ENCODE results near the gene THAP3. TPM values are rescaled to one million over a fixed set of nuclear protein-coding genes. Genes with fewer than 3 reads are reported as not detected.
A peak's percentile ranks its signal among the peaks of the same experiment; 100 is the strongest.

THAP3 gene
- total and polyA plus RNA-seq, 9 of the 15 experiments (the other 6 are each of a cell fraction or from before 2014, with no cell fraction given): 1.9 to 31.2 (median 18.2) TPM

DNA sequence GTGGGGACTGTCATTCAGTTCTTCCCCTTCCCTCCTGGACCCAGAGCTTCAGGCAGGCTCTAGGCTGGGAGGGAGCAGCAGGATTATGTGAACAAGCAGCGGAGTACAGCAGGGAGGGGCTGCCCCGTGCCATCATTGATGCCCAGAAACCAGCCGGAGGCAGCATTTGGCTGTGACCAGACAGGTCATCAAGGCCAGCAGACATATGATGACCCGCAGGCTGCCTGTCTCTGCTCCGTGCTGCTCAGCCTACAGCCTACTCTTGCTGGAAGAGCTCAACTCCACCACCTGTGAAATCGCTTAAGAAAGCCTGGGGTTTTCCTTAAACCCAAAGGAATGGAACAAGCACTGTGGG, 26.9 kb upstream of the THAP3 start:
- Histone ChIP-seq H3K27ac (ENCODE audit: extremely low read depth, low read depth, low read length) (no peak overlapping the region), H4K20me1 (replicated peaks; ENCODE audit: control insufficient read depth, insufficient read depth, low read length) (peaks cover 57% of the 10 kb centered on the region), H3K9me3 (replicated peaks; ENCODE audit: control insufficient read depth, insufficient read depth, low read depth, low read length) (no peaks in the 10 kb centered on the region), H3K4me3 (no peak overlapping the region), H3K4me2 (ENCODE audit: insufficient read depth, low read length) (no peak overlapping the region), H3K79me2 (ENCODE audit: control insufficient read depth, insufficient read depth, low read length) (peaks cover 78% of the 10 kb centered on the region), H3K9ac (ENCODE audit: insufficient read depth in 1 of 2, low read depth in 2 of 2, low read length in 2 of 2) (peak overlapping the region in 1 of 2 experiments; percentile 60; a peak in 2 of 4 replicates), H3K27me3 (ENCODE audit: control insufficient read depth in 2 of 2, insufficient read depth in 2 of 2, low read length in 2 of 2) (no peaks in the 10 kb centered on the region), H3K9me1 (ENCODE audit: control insufficient read depth, insufficient read depth, low read length) (peaks cover 23% of the 10 kb centered on the region), H3K4me1 (replicated peaks in 1 of 2; ENCODE audit: control insufficient read depth in 2 of 2, insufficient read depth in 2 of 2, low read length in 2 of 2) (peaks cover 23 to 55% of the 10 kb centered on the region in 2 experiments), H2AFZ (ENCODE audit: low read depth, low read length) (no peak overlapping the region), H3K36me3 (ENCODE audit: control insufficient read depth, insufficient read depth, low read length) (peaks cover 79% of the 10 kb centered on the region)
- no TSS peak for BruUV-seq (replicated peaks)
- FAIRE-seq (no peak), DNase-seq (ENCODE audit: extremely low read depth in 1 of 4, low spot score in 3 of 4) (no peak), ATAC-seq (no peak)
- intact Hi-C loops (cut with micrococcal nuclease) (no loop called here), in situ Hi-C loops (cut with MboI) (no loop called here)
- TF ChIP-seq FOXA3 (CRISPR knock-in tag; conservative IDR thresholded peaks at IDR 0.05 in 1 of 2, IDR thresholded peaks at IDR 0.05 in 1 of 2): 0 out of 4 replicates have a peak, but pooled peaks of 1 of the 2 experiments have one; percentile 48
- no peak for TF ChIP-seq ZNF354B (CRISPR knock-in tag; IDR thresholded peaks at IDR 0.05)
- CTCF ChIA-PET (ENCODE audit: low intra/inter-chr PET ratio): no interaction called here
- POLR2A ChIA-PET: interaction anchor here (0.6 to 10.7 kb wide), 6 partner anchors 12 to 336 kb away, joined by 3 to 221 read pairs (median 3); partner anchors contain the start of gene ZBTB48
- 93% methylated on average over 5 of the region's 6 CpGs for WGBS (ENCODE audit: insufficient coverage, low coverage, missing lambda C conversion rate)

DNA sequence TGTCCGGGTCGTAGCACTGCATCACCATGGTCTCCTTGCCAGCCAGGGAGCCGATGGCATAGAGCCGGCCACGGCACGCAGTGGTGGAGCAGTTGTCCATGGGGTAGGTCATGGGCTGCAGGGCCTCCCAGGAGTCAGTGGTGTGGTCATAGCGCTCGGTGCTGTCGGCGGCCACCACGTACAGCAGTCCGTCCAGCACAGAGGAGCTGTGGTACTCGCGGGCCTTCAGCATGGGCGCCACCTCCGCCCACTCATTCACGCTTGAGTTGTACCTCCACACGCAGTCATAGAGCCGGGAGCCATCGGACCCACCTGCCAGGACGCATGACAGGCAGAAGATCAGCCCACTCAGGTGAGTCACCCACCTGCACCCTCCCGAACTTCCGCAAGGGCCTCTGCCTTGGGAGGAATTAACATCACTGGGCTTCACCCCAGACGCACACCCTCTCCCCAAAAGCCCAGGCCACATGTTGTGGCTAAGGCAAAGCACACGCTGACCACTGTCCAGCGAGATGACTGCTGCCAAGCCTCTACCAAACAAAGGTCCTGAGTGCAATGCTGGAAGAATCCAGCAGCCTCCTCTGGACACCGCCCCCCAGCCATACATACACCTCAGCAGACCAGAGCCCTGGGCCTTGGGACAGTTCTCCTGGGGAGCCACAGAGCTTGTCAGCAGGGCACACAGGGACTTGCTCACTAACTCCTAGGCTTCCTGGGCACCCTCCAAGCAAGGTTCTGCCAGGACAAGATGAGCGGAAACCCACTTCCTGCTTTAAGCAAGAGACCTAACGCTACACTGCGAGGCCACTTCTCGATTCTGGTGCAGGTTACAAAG, 25.3 kb upstream of the THAP3 start:
- peaks cover 50% of the 10 kb centered on the region for H4K20me1 ChIP-seq (replicated peaks; ENCODE audit: control insufficient read depth, insufficient read depth, low read length)
- no peaks in the 10 kb centered on the region for H3K9me3 ChIP-seq (replicated peaks; ENCODE audit: control insufficient read depth, insufficient read depth, low read depth, low read length)
- H3K36me3 ChIP-seq (ENCODE audit: control insufficient read depth, insufficient read depth, low read length): peaks cover 62% of the 10 kb centered on the region
- DNase-seq (ENCODE audit: extremely low read depth in 1 of 4, low spot score in 3 of 4): no peak
- peaks cover 23% of the 10 kb centered on the region for H3K9me1 ChIP-seq (ENCODE audit: control insufficient read depth, insufficient read depth, low read length)
- 82% methylated on average over 26 of the region's 31 CpGs for WGBS (ENCODE audit: insufficient coverage, low coverage, missing lambda C conversion rate)
- in situ Hi-C loops (cut with MboI): no loop called here
- BruUV-seq (replicated peaks): no TSS peak
- H3K27me3 ChIP-seq (ENCODE audit: control insufficient read depth in 2 of 2, insufficient read depth in 2 of 2, low read length in 2 of 2): no peaks in the 10 kb centered on the region
- intact Hi-C loops (cut with micrococcal nuclease): no loop called here
- no peak for ATAC-seq
- no peak overlapping the region for H2AFZ ChIP-seq (ENCODE audit: low read depth, low read length)
- peak overlapping the region; percentile 79 to 93 for H3K9ac ChIP-seq (ENCODE audit: insufficient read depth in 1 of 2, low read depth in 2 of 2, low read length in 2 of 2)
- H3K4me1 ChIP-seq (replicated peaks in 1 of 2; ENCODE audit: control insufficient read depth in 2 of 2, insufficient read depth in 2 of 2, low read length in 2 of 2): peaks cover 35 to 64% of the 10 kb centered on the region in 2 experiments
- peaks cover 74% of the 10 kb centered on the region for H3K79me2 ChIP-seq (ENCODE audit: control insufficient read depth, insufficient read depth, low read length)
- no peak for FAIRE-seq
- peak overlapping the region; percentile 63; the same call in 2 of the 3 replicates for H3K27ac ChIP-seq (ENCODE audit: extremely low read depth, low read depth, low read length)
- POLR2A ChIA-PET: interaction anchor here (0.5 to 10.7 kb wide), 12 partner anchors 7 to 1213 kb away, joined by 3 to 221 read pairs (median 4); partner anchors contain the start of gene ZBTB48
- H3K4me3 ChIP-seq: peak overlapping the region; percentile 28; the same call in 1 of the 2 replicates
- CTCF ChIA-PET (ENCODE audit: low intra/inter-chr PET ratio): no interaction called here
- H3K4me2 ChIP-seq (ENCODE audit: insufficient read depth, low read length): peak overlapping the region; percentile 72
- peak; percentile 68 for TF ChIP-seq RBFOX2 (IDR thresholded peaks at IDR 0.05; ENCODE audit: low read depth, low read length)
- no peak for TF ChIP-seq ELF2 (CRISPR knock-in tag; IDR thresholded peaks at IDR 0.05)
- TF ChIP-seq, protein P1, sequence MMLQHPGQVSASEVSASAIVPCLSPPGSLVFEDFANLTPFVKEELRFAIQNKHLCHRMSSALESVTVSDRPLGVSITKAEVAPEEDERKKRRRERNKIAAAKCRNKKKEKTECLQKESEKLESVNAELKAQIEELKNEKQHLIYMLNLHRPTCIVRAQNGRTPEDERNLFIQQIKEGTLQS (IDR thresholded peaks at IDR 0.05): peak; percentile 21; the same call in 1 of the 2 replicates
- TF ChIP-seq, protein P1 (CRISPR knock-in tag; conservative IDR thresholded peaks at IDR 0.05): no peak
- 0 out of 2 replicates have a peak, but pooled peaks have one; percentile 17 for TF ChIP-seq POLR2AphosphoS5 (IDR thresholded peaks at IDR 0.05; ENCODE audit: control insufficient read depth, insufficient read depth, low read depth, low read length)
- TF ChIP-seq, protein P2, sequence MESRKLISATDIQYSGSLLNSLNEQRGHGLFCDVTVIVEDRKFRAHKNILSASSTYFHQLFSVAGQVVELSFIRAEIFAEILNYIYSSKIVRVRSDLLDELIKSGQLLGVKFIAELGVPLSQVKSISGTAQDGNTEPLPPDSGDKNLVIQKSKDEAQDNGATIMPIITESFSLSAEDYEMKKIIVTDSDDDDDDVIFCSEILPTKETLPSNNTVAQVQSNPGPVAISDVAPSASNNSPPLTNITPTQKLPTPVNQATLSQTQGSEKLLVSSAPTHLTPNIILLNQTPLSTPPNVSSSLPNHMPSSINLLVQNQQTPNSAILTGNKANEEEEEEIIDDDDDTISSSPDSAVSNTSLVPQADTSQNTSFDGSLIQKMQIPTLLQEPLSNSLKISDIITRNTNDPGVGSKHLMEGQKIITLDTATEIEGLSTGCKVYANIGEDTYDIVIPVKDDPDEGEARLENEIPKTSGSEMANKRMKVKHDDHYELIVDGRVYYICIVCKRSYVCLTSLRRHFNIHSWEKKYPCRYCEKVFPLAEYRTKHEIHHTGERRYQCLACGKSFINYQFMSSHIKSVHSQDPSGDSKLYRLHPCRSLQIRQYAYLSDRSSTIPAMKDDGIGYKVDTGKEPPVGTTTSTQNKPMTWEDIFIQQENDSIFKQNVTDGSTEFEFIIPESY (CRISPR knock-in tag; IDR thresholded peaks at IDR 0.05): peak; percentile 92

Measured in K562 (cell line).